H1 (cell line): Measurements from ENCODE around the gene ARHGAP28. TPM values are rescaled to one million over a fixed set of nuclear protein-coding genes. Genes with fewer than 3 reads are reported as not detected.

ENCODE experiments used
- BACH1 ChIP-seq: IDR thresholded peaks from 2 replicates; pipeline ENCODE4 v1.6.1; 2012; ENCODE audit warnings: low read length, improper control_type of control experiment
- HDAC2 ChIP-seq, 2 experiments: fragments of 300-600 bp in 1 of 2; sonication (generic) in 1 of 2; IDR thresholded peaks; 2 replicates each; pipeline ENCODE4 v1.6.1; 2011 to 2012; ENCODE audit warnings: low read depth in 2 of 2, low read length in 2 of 2, mild to moderate bottlenecking in 2 of 2, moderate library complexity in 2 of 2, borderline replicate concordance in 1 of 2, inconsistent platforms in 1 of 2
- PHF8 ChIP-seq: fragments of 200-600 bp; sonication (generic); conservative IDR thresholded peaks from 2 replicates; pipeline ENCODE4 v1.7.1; 2012; ENCODE audit warnings: low read depth, mild to moderate bottlenecking, inconsistent platforms, low read length, moderate library complexity
- SIX5 ChIP-seq: IDR thresholded peaks from 2 replicates; pipeline ENCODE4 v1.6.1; 2011; ENCODE audit warnings: mild to moderate bottlenecking, low read depth, low read length
- TAF7 ChIP-seq: optimal IDR thresholded peaks from 2 replicates; pipeline ENCODE3; 2011; ENCODE audit warnings: low read depth, mild to moderate bottlenecking, inconsistent platforms, low read length, moderate library complexity, borderline replicate concordance
- ZNF274 ChIP-seq: IDR thresholded peaks from 2 replicates; pipeline ENCODE4 v1.7.0; 2012; ENCODE audit warnings: low read length, borderline replicate concordance; ENCODE audit errors: extremely low read depth
- polyA plus RNA-seq, 7 experiments: library from polyadenylated mRNA; depleted of rRNA in 3 of 7; stranded (reverse) in 5 of 7; unstranded in 2 of 7; fragments of >200 nt in 5 of 7; fragments of 200-250 nt in 2 of 7; gene quantifications; 1 replicate in 5 of 7; 2 replicates in 1 of 7; 4 replicates in 1 of 7; pipeline versions ENCODE4 v1.2.1 to v1.2.3, GENCODE V29; 2011 to 2013; ENCODE audit warnings: missing spikeins in 2 of 7, mixed read lengths in 2 of 7
- total RNA-seq: library from RNA; stranded (reverse); fragmentation: NEBNext Ultra II Directional; extraction: Animal tissue kit (Norgen Biotek cat#: 25700); gene quantifications from 2 replicates; pipeline ENCODE4 v1.2.1, GENCODE V29; 2021
- TF ChIP-seq, protein P1 (sequence below): fragments of 300-600 bp; sonication (generic); IDR thresholded peaks from 2 replicates; pipeline ENCODE4 v1.7.1; 2012; ENCODE audit warnings: low read length, moderate library complexity, mild to moderate bottlenecking, inconsistent platforms; ENCODE audit not compliant: insufficient replicate concordance

Gene ARHGAP28
- total and polyA plus RNA-seq, 2 of the 8 experiments (the other 6 are each of a cell fraction or from before 2014, with no cell fraction given): 2.9 to 14.4 TPM

DNA sequence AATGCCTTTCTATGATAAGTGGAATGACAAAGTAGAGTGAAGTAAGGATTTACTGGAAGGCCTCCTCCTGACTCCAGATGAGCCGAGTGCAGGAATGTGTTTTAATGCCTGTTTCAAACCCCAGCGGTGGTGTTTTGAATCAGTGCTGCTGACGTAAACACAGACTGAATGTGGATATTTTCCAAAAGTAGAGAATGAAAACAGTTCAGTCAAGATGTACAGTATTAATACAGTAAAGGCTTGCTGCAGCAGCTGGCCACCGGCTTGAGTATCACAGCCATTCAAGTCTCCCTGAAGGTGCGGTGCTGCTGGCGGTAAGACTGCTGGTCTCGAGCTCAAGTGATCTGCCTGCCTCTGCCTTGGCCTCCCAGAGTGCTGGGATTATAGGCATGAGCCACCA is 46.7 kb downstream of the ARHGAP28 start (continued):
- TF ChIP-seq, protein P1, sequence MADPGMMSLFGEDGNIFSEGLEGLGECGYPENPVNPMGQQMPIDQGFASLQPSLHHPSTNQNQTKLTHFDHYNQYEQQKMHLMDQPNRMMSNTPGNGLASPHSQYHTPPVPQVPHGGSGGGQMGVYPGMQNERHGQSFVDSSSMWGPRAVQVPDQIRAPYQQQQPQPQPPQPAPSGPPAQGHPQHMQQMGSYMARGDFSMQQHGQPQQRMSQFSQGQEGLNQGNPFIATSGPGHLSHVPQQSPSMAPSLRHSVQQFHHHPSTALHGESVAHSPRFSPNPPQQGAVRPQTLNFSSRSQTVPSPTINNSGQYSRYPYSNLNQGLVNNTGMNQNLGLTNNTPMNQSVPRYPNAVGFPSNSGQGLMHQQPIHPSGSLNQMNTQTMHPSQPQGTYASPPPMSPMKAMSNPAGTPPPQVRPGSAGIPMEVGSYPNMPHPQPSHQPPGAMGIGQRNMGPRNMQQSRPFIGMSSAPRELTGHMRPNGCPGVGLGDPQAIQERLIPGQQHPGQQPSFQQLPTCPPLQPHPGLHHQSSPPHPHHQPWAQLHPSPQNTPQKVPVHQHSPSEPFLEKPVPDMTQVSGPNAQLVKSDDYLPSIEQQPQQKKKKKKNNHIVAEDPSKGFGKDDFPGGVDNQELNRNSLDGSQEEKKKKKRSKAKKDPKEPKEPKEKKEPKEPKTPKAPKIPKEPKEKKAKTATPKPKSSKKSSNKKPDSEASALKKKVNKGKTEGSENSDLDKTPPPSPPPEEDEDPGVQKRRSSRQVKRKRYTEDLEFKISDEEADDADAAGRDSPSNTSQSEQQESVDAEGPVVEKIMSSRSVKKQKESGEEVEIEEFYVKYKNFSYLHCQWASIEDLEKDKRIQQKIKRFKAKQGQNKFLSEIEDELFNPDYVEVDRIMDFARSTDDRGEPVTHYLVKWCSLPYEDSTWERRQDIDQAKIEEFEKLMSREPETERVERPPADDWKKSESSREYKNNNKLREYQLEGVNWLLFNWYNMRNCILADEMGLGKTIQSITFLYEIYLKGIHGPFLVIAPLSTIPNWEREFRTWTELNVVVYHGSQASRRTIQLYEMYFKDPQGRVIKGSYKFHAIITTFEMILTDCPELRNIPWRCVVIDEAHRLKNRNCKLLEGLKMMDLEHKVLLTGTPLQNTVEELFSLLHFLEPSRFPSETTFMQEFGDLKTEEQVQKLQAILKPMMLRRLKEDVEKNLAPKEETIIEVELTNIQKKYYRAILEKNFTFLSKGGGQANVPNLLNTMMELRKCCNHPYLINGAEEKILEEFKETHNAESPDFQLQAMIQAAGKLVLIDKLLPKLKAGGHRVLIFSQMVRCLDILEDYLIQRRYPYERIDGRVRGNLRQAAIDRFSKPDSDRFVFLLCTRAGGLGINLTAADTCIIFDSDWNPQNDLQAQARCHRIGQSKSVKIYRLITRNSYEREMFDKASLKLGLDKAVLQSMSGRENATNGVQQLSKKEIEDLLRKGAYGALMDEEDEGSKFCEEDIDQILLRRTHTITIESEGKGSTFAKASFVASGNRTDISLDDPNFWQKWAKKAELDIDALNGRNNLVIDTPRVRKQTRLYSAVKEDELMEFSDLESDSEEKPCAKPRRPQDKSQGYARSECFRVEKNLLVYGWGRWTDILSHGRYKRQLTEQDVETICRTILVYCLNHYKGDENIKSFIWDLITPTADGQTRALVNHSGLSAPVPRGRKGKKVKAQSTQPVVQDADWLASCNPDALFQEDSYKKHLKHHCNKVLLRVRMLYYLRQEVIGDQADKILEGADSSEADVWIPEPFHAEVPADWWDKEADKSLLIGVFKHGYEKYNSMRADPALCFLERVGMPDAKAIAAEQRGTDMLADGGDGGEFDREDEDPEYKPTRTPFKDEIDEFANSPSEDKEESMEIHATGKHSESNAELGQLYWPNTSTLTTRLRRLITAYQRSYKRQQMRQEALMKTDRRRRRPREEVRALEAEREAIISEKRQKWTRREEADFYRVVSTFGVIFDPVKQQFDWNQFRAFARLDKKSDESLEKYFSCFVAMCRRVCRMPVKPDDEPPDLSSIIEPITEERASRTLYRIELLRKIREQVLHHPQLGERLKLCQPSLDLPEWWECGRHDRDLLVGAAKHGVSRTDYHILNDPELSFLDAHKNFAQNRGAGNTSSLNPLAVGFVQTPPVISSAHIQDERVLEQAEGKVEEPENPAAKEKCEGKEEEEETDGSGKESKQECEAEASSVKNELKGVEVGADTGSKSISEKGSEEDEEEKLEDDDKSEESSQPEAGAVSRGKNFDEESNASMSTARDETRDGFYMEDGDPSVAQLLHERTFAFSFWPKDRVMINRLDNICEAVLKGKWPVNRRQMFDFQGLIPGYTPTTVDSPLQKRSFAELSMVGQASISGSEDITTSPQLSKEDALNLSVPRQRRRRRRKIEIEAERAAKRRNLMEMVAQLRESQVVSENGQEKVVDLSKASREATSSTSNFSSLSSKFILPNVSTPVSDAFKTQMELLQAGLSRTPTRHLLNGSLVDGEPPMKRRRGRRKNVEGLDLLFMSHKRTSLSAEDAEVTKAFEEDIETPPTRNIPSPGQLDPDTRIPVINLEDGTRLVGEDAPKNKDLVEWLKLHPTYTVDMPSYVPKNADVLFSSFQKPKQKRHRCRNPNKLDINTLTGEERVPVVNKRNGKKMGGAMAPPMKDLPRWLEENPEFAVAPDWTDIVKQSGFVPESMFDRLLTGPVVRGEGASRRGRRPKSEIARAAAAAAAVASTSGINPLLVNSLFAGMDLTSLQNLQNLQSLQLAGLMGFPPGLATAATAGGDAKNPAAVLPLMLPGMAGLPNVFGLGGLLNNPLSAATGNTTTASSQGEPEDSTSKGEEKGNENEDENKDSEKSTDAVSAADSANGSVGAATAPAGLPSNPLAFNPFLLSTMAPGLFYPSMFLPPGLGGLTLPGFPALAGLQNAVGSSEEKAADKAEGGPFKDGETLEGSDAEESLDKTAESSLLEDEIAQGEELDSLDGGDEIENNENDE: no peak
- TF ChIP-seq TAF7: no peak
- no peak for TF ChIP-seq PHF8
- TF ChIP-seq HDAC2 (IDR thresholded peaks at IDR 0.05; ENCODE audit: borderline replicate concordance in 1 of 2, low read depth in 2 of 2, low read length in 2 of 2): no peak
- no peak for TF ChIP-seq BACH1
- TF ChIP-seq ZNF274: no peak
- TF ChIP-seq SIX5: no peak
